Liver (tissue), 3 donors: ENCODE data around the gene C18orf54.

ENCODE experiments used
- ATF3 ChIP-seq: IDR thresholded peaks from 2 replicates; pipeline ENCODE4 v1.6.1; 2016; ENCODE audit warnings: antibody characterized with exemption
- CTCF ChIP-seq: fragments of 150-350 bp; IDR thresholded peaks from 2 replicates; pipeline ENCODE4 v1.5.1; 2017; ENCODE audit warnings: improper control_type of control experiment, low read depth, low read length; ENCODE audit not compliant: missing input control
- EGR1 ChIP-seq, 2 donors: IDR thresholded peaks; 2 replicates each; pipeline ENCODE4 v1.6.1; 2016 to 2018; ENCODE audit warnings: antibody characterized with exemption in 2 of 2, low read depth in 2 of 2
- GABPA ChIP-seq, 2 donors: IDR thresholded peaks in 1 of 2; conservative IDR thresholded peaks in 1 of 2; 2 replicates each; pipeline ENCODE4 v1.6.1; 2016; ENCODE audit warnings: antibody characterized with exemption in 2 of 2, mild to moderate bottlenecking in 1 of 2, moderate library complexity in 1 of 2
- HNF4A ChIP-seq, 2 donors: conservative IDR thresholded peaks; 2 replicates each; pipeline ENCODE4 v1.6.1; 2016; ENCODE audit warnings: antibody characterized with exemption in 2 of 2, mild to moderate bottlenecking in 2 of 2
- JUND ChIP-seq, 2 donors: IDR thresholded peaks; 2 replicates each; pipeline ENCODE4 v1.6.1; 2016; ENCODE audit warnings: antibody characterized with exemption in 2 of 2
- MAX ChIP-seq: IDR thresholded peaks from 2 replicates; pipeline ENCODE4 v1.6.1; 2016; ENCODE audit warnings: antibody characterized with exemption
- NR2F2 ChIP-seq: IDR thresholded peaks from 2 replicates; pipeline ENCODE4 v1.6.1; 2016; ENCODE audit warnings: antibody characterized with exemption
- TAF1 ChIP-seq: conservative IDR thresholded peaks from 2 replicates; pipeline ENCODE4 v1.6.1; 2016; ENCODE audit warnings: antibody characterized with exemption, mild to moderate bottlenecking
- donor health status: healthy.
- donor health status: healthy.

- TF ChIP-seq MAX (no peak), CTCF (no peak), TAF1 (no peak), EGR1 (IDR thresholded peaks at IDR 0.05; ENCODE audit: low read depth in 2 of 2) (no peak), ATF3 (no peak), HNF4A (conservative IDR thresholded peaks at IDR 0.05) (no peak), NR2F2 (no peak), JUND (IDR thresholded peaks at IDR 0.05) (no peak), GABPA (IDR thresholded peaks at IDR 0.05 in 1 of 2, conservative IDR thresholded peaks at IDR 0.05 in 1 of 2) (no peak)
These were observed 33.7 kb upstream of the C18orf54 start for GRCh38 chr18:54323970-54324369.
